SK-MEL-5 (cell line): Measurements from ENCODE around the gene NXPH2. TPM values are rescaled to one million over a fixed set of nuclear protein-coding genes. Genes with fewer than 3 reads are reported as not detected.

Source experiments
- DNase-seq: peaks from one replicate; pipeline ENCODE4 v3.0.0-alpha.2; 2016; ENCODE audit warnings: low read depth, low spot score
- in situ Hi-C: cut with HindIII; loops from 2 replicates; pipeline ENCODE4 v1.10.0; 2016; ENCODE audit warnings: low sequenced_read_pairs, high pct_unique_total_duplicates, low pct_unique_long_range_greater_than_20kb
- total RNA-seq: library from RNA; depleted of rRNA; stranded (reverse); fragments of >200 nt; shearing (Covaris generic); gene quantifications from 2 replicates; pipeline ENCODE4 v1.2.3, GENCODE V29; 2014

Gene NXPH2
- total RNA-seq, 1 experiment from 2014 or later, result not detected

GRCh38 chr2:138722316-138722715, 57.9 kb downstream of the NXPH2 start:
- in situ Hi-C loops, result no loop called here

GRCh38 chr2:138720035-138720838, 60.0 kb downstream of the NXPH2 start:
- in situ Hi-C loops, result no loop called here

More at GRCh38 chr2:138722316-138722715, 57.9 kb downstream of the NXPH2 start:
- peak; percentile 9 for DNase-seq

GRCh38 chr2:138718405-138718804, 61.8 kb downstream of the NXPH2 start:
- in situ Hi-C loops, result no loop called here
- DNase-seq, result no peak

More at GRCh38 chr2:138720035-138720838, 60.0 kb downstream of the NXPH2 start:
- no peak for DNase-seq

GRCh38 chr2:138716183-138716582, 64.0 kb downstream of the NXPH2 start:
- in situ Hi-C loops, result no loop called here
- peak; percentile 56 for DNase-seq

- in situ Hi-C loops, result no loop called here
- DNase-seq, result no peak
These were observed 66.7 kb downstream of the NXPH2 start for GRCh38 chr2:138713504-138713903.

GRCh38 chr2:138713069-138713496, 67.1 kb downstream of the NXPH2 start:
- in situ Hi-C loops, result no loop called here

GRCh38 chr2:138712212-138712979, 67.8 kb downstream of the NXPH2 start:
- in situ Hi-C loops, result no loop called here
- DNase-seq, result no peak

More at GRCh38 chr2:138713069-138713496, 67.1 kb downstream of the NXPH2 start:
- no peak for DNase-seq

GRCh38 chr2:138711812-138712211, 68.4 kb downstream of the NXPH2 start:
- in situ Hi-C loops, result no loop called here
- DNase-seq, result no peak

- in situ Hi-C loops, result no loop called here
- no peak for DNase-seq
These were observed 71.4 kb downstream of the NXPH2 start for GRCh38 chr2:138708682-138709241.

- in situ Hi-C loops, result no loop called here
- no peak for DNase-seq
These were observed 72.7 kb downstream of the NXPH2 start for GRCh38 chr2:138707392-138708074.

- in situ Hi-C loops, result no loop called here
- DNase-seq, result no peak
These were observed 76.9 kb downstream of the NXPH2 start for GRCh38 chr2:138703242-138703641.

GRCh38 chr2:138700716-138701115, 79.5 kb downstream of the NXPH2 start:
- DNase-seq, result no peak
- in situ Hi-C loops, result no loop called here

GRCh38 chr2:138699421-138699820, 80.8 kb downstream of the NXPH2 start:
- DNase-seq, result no peak
- in situ Hi-C loops, result no loop called here

- in situ Hi-C loops, result no loop called here
- no peak for DNase-seq
These were observed 81.8 kb downstream of the NXPH2 start for GRCh38 chr2:138698428-138698827.

- no peak for DNase-seq
- in situ Hi-C loops, result no loop called here
These were observed 88.5 kb downstream of the NXPH2 start for GRCh38 chr2:138691667-138692066.

GRCh38 chr2:138689705-138690104, 90.5 kb downstream of the NXPH2 start:
- in situ Hi-C loops, result no loop called here
- DNase-seq, result no peak

- no peak for DNase-seq
- in situ Hi-C loops, result no loop called here
These were observed 98.0 kb downstream of the NXPH2 start for GRCh38 chr2:138682163-138682562.

GRCh38 chr2:138677221-138677620, 103.0 kb downstream of the NXPH2 start:
- DNase-seq, result no peak
- in situ Hi-C loops, result no loop called here
